ENCODE data around the gene ODAD3.

The ODAD3 gene

DNA sequence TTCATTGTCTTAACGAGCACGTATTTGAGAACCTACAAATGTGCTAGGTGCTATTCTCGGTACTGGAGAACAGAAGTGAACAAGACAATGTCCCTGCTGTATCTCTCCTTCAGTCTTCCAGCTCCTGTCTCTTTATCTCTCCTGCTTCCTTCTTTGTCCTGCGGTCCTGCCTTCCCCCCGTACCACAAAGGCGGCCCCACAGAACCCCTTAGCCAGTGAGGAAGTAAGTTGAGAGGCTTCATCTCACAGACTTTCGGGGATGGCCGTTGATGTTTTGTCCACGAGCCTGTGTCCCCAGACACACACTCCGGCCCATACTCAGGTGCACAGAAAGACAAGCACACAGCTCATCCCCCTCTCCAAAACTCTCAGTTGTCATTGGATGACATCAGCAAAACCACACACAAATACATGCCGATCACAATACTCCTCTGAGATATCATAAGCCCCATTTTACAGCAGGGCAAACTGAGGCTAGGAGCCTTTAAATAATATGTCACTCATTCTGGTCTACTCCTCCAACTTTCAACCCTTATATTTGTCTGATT, 61.0 kb downstream of the ODAD3 start:
- no peak for DNase-seq

DNA sequence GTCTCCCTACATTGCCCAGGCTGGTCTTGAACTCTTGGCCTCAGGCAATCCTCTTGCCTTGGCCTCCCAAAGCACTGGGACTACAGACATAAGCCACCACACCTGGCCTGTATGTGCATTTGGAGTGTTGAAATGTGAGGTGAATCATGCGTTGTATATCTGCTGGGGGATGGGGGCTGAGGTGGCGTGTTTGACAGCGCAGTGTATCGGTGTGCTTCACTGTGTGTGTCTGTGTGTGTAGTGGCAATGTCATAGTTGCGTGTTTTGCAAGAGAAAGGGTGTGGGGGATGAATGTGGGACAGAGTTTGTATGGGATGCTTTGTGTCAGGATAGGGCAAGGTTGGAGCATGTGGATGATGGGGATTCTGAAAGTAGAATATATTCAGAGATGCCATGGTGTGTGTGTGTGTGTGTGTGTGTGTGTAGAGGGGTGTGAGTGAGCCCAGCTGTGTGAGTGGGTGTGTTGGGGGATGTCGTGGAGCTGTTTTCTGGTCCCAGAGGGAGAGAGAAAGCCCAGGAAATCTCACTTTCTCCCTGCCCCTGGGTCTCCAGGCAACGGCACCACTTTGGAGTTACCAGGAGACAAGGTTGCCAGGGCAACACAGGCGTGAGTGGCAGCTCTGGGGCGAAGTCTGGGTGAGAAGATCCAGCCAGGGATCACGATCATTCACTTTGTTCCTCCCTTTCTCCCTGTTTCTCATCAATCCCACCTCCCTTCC, 61.6 kb downstream of the ODAD3 start:
- peak; percentile 81 for DNase-seq

DNA sequence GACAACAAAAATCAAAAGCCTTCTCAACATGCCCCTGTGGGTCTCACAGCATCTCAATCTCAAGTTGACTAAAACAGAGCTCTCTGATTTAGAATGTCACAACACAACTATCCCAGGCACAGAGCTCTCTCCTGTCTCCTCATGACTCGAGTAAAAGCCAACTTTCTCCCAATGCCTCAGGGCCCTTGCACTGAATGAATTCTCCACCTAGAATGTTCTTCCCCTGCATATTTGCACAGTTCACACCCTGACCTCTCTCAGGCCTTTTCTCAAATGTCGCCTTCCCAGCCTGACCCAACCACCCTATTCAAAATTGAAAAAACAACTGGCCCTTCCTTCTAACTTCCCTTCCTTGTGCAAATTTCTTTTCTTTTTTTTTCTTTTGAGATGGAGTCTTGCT, 64.2 kb downstream of the ODAD3 start:
- DNase-seq, result no peak

Measured in NCI-H774 (cell line).